ENCODE results near the gene KCNK4.

- TF ChIP-seq CTCF (IDR thresholded peaks at IDR 0.05; ENCODE audit: poor library complexity, severe bottlenecking) (no peak), MXI1 (conservative IDR thresholded peaks at IDR 0.05; ENCODE audit: poor library complexity, severe bottlenecking) (no peak), POLR2AphosphoS5 (IDR thresholded peaks at IDR 0.05) (no peak)
These were observed 8.9 kb downstream of the KCNK4 start, which contains the start of gene CATSPERZ for GRCh38 chr11:64299847-64300648.

Data from neural cell (in vitro differentiated cells).